Dendritic cell treated with granulocyte-macrophage colony-stimulating factor and Interleukin-4, amounts not matched to agents 40 ng/mL and 50 ng/mL, for 4 days (primary cell): ENCODE measurements around the gene SRSF12.

Experiments used
- H3K27ac Mint-ChIP-seq: one replicate; pipeline ENCODE4 v1.8.0; 2022; ENCODE audit warnings: mild to moderate bottlenecking, mixed read lengths
- H3K27me3 Mint-ChIP-seq: one replicate; pipeline ENCODE4 v1.8.0; 2022; ENCODE audit warnings: mild to moderate bottlenecking, mixed read lengths
- H3K36me3 Mint-ChIP-seq: one replicate; pipeline ENCODE4 v1.8.0; 2022; ENCODE audit warnings: low read depth, mixed read lengths
- H3K4me1 Mint-ChIP-seq: one replicate; pipeline ENCODE4 v1.8.0; 2022; ENCODE audit warnings: low read depth, mixed read lengths
- H3K4me3 Mint-ChIP-seq: one replicate; pipeline ENCODE4 v1.8.0; 2022; ENCODE audit warnings: mild to moderate bottlenecking, moderate library complexity, mixed read lengths
- H3K9me3 Mint-ChIP-seq: one replicate; pipeline ENCODE4 v1.8.0; 2022; ENCODE audit warnings: mixed read lengths
- intact Hi-C: fragments of 100-400 bp; cut with micrococcal nuclease; formaldehyde crosslinking; loops from one replicate; pipeline ENCODE4 v1.15.0; 2022

SRSF12 gene

GRCh38 chr6:89110284-89110683 lies 7.6 kb downstream of the SRSF12 start:
- peaks cover 6% of the 10 kb centered on the region for H3K4me1 Mint-ChIP-seq
- no peaks in the 10 kb centered on the region for H3K27me3 Mint-ChIP-seq
- intact Hi-C loops = no loop called here
- H3K27ac Mint-ChIP-seq = no peak overlapping the region
- H3K9me3 Mint-ChIP-seq = no peaks in the 10 kb centered on the region
- no peak overlapping the region for H3K4me3 Mint-ChIP-seq
- H3K36me3 Mint-ChIP-seq = no peaks in the 10 kb centered on the region

DNA sequence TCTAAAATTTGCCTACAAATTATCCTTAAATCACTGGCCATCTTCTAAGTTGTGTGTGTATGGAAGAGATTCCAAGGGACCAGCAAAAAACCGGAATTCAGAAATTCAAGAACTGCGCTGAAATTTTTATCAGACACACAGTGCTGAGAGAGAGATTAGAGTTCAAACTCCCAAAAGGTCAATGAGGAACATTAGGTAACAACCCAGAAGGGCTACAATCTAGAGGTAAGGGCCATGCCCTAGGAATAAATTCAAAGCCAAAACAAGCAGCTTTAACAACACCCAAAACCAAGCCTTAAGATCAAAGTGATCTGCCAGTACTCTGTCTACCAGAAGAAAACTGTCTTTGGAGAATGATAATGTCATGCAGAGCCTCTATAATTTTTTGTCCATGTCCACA lies 17.8 kb downstream of the SRSF12 start:
- peaks cover 4% of the 10 kb centered on the region for H3K4me1 Mint-ChIP-seq
- no peak overlapping the region for H3K27ac Mint-ChIP-seq
- intact Hi-C loops = no loop called here

DNA sequence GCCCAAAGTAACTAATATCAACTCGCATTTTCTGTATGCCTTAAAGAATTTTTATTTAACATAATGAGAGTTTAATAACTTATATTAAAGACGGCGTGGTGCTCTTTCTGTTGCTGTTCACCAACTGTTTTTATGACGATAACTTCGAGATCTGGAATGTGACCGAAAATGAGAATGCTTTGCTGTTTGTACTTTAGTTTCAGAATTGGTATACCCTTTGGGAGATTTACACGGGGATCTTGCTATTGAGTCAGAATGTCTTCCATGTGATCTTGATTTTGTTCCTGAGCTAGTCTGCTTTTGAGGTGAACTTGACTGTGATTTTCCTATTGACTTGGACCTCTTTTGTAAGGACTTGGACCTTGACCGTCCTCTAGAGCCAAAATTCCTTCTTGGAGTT lies 19.4 kb downstream of the SRSF12 start:
- intact Hi-C loops = no loop called here
- Mint-ChIP-seq H3K27ac (no peak overlapping the region), H3K4me3 (no peak overlapping the region), H3K9me3 (no peaks in the 10 kb centered on the region), H3K4me1 (peaks cover 4% of the 10 kb centered on the region), H3K27me3 (no peaks in the 10 kb centered on the region), H3K36me3 (peaks cover 6% of the 10 kb centered on the region)

More for the DNA sequence above, 17.8 kb downstream of the SRSF12 start:
- Mint-ChIP-seq H3K36me3 (peaks cover 6% of the 10 kb centered on the region), H3K9me3 (no peaks in the 10 kb centered on the region), H3K4me3 (no peak overlapping the region), H3K27me3 (no peaks in the 10 kb centered on the region)

GRCh38 chr6:89087881-89088280 lies 30.0 kb downstream of the SRSF12 start:
- Mint-ChIP-seq H3K4me1 (peaks cover 56% of the 10 kb centered on the region), H3K4me3 (no peak overlapping the region), H3K27ac (peak overlapping the region; percentile 1), H3K27me3 (no peaks in the 10 kb centered on the region), H3K36me3 (peaks cover 40% of the 10 kb centered on the region), H3K9me3 (no peaks in the 10 kb centered on the region)
- intact Hi-C loops = loop anchor here (10.0 kb wide), 1 partner anchor 57 kb away; the partner anchor contains the start of gene PM20D2

DNA sequence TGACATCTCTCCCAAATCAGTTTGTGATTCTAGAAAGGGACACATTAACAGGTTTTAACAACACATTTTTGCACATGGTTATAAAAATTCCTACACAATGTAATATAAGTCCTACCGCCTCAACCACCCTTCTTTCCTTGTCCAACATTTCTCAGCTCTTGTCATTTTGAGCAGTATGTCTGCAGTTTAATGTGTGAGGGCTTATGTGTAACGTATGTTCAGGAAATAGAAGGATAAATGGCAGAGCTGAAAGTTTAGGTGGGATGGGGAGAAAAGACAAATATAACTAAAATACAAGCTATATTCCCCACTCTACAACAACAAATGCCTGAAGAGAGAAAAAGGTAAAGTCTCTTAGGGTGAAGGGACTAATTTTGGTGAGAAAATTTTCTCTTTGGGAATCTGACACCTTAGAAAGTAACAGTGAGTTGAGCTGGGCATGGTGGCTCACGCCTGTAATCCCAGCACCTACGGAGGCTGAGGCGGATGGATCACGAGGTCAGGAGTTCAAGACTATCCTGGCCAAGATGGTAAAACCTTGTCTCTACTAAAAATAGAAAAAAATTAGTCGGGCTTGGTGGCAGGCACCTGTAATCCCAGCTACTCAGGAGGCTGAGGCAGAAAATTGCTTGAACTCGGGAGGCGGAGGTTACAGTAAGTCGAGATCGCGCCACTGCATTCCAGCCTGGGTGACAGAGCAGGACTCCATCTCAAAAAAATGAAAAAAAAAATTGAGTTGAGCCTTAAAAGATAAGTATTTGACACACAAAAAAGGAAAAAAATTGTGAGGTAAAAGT lies 32.3 kb downstream of the SRSF12 start:
- H3K36me3 Mint-ChIP-seq = peaks cover 59% of the 10 kb centered on the region
- H3K9me3 Mint-ChIP-seq = no peaks in the 10 kb centered on the region
- intact Hi-C loops = loop anchor here (10.0 kb wide), 1 partner anchor 59 kb away; the partner anchor contains the start of gene PM20D2
- H3K4me3 Mint-ChIP-seq = no peak overlapping the region
- H3K27ac Mint-ChIP-seq = no peak overlapping the region
- H3K27me3 Mint-ChIP-seq = no peaks in the 10 kb centered on the region
- peaks cover 58% of the 10 kb centered on the region for H3K4me1 Mint-ChIP-seq

- Mint-ChIP-seq H3K27me3 (no peaks in the 10 kb centered on the region), H3K4me1 (peaks cover 56% of the 10 kb centered on the region), H3K9me3 (no peaks in the 10 kb centered on the region), H3K27ac (no peak overlapping the region), H3K36me3 (peaks cover 64% of the 10 kb centered on the region), H3K4me3 (peak overlapping the region; percentile 11)
- intact Hi-C loops = loop anchor here (5.0 to 10.0 kb wide), 2 partner anchors 60 to 267 kb away; partner anchors contain the start of genes PM20D2 and UBE2J1
Measured at GRCh38 chr6:89084954-89085353, 32.9 kb downstream of the SRSF12 start.

GRCh38 chr6:89084542-89084941 lies 33.3 kb downstream of the SRSF12 start:
- H3K27ac Mint-ChIP-seq = no peak overlapping the region
- no peaks in the 10 kb centered on the region for H3K9me3 Mint-ChIP-seq
- H3K36me3 Mint-ChIP-seq = peaks cover 64% of the 10 kb centered on the region
- intact Hi-C loops = loop anchor here (5.0 to 10.0 kb wide), 2 partner anchors 60 to 268 kb away; partner anchors contain the start of genes PM20D2 and UBE2J1
- no peaks in the 10 kb centered on the region for H3K27me3 Mint-ChIP-seq
- H3K4me3 Mint-ChIP-seq = peak overlapping the region; percentile 11
- H3K4me1 Mint-ChIP-seq = peaks cover 56% of the 10 kb centered on the region

- Mint-ChIP-seq H3K4me3 (peak overlapping the region; percentile 98), H3K4me1 (peaks cover 47% of the 10 kb centered on the region), H3K27ac (peak overlapping the region; percentile 95), H3K9me3 (no peaks in the 10 kb centered on the region), H3K36me3 (peaks cover 64% of the 10 kb centered on the region), H3K27me3 (no peaks in the 10 kb centered on the region)
- intact Hi-C loops = loop anchor here (5.0 to 10.0 kb wide), 2 partner anchors 62 to 270 kb away; partner anchors contain the start of genes PM20D2 and UBE2J1
Measured at GRCh38 chr6:89082486-89082891, 35.4 kb downstream of the SRSF12 start.

DNA sequence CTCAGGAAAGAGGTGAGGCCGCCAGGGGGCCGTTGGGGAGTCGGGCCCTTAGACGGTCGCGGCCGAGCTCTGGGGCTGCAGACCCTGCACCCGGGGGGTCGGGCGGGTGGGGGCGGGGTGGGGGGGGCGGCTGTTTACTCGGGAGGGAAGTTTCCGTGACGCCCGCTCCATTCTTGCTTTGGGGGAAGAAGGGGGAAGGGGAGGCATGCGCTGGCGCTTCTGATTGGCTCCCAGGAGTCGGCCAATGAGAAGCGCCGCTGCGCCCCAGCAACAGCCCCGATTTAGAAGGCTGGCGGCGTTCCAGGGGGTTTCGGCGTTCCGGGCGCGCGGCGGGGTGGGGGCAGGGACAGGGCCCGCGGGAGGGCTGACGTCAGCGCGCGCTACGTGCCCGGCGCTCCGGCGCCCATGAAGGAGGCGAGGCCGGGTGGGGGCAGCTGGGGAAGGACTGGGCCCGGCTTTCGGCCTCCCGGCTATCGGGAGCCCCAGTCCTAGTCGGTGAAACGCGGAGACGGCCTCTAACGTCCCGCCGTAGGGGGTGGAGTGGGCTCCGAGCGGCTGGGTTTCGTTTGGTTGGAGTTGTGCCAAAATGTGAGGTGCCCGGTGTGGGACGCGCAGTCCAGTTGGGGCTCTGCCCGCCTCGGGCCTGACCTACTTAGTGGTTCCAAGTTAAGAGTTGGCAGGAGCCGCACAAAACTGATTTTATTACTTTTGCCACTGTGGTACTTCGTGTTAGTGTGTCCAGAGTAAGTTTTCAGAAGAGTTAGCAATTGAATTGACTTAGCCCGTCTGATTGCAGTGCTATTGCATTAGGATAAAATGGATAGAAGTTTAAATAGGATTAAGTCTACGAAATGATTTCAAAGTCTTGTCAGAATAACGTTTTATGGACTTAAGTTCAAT lies 36.2 kb downstream of the SRSF12 start:
- Mint-ChIP-seq H3K9me3 (no peaks in the 10 kb centered on the region), H3K4me3 (peak overlapping the region; percentile 98), H3K4me1 (peaks cover 39% of the 10 kb centered on the region), H3K27me3 (no peaks in the 10 kb centered on the region), H3K36me3 (peaks cover 62% of the 10 kb centered on the region), H3K27ac (peak overlapping the region; percentile 95)
- intact Hi-C loops = loop anchor here (1.0 to 10.0 kb wide), 4 partner anchors 63 to 271 kb away; partner anchors contain the start of genes PM20D2, RNGTT and UBE2J1

GRCh38 chr6:89081129-89081422 lies 36.8 kb downstream of the SRSF12 start:
- Mint-ChIP-seq H3K27me3 (no peaks in the 10 kb centered on the region), H3K27ac (peak overlapping the region; percentile 95), H3K9me3 (no peaks in the 10 kb centered on the region), H3K4me3 (peak overlapping the region; percentile 98), H3K4me1 (peaks cover 40% of the 10 kb centered on the region), H3K36me3 (peaks cover 56% of the 10 kb centered on the region)
- intact Hi-C loops = loop anchor here (1.0 to 10.0 kb wide), 4 partner anchors 64 to 271 kb away; partner anchors contain the start of genes PM20D2, RNGTT and UBE2J1

DNA sequence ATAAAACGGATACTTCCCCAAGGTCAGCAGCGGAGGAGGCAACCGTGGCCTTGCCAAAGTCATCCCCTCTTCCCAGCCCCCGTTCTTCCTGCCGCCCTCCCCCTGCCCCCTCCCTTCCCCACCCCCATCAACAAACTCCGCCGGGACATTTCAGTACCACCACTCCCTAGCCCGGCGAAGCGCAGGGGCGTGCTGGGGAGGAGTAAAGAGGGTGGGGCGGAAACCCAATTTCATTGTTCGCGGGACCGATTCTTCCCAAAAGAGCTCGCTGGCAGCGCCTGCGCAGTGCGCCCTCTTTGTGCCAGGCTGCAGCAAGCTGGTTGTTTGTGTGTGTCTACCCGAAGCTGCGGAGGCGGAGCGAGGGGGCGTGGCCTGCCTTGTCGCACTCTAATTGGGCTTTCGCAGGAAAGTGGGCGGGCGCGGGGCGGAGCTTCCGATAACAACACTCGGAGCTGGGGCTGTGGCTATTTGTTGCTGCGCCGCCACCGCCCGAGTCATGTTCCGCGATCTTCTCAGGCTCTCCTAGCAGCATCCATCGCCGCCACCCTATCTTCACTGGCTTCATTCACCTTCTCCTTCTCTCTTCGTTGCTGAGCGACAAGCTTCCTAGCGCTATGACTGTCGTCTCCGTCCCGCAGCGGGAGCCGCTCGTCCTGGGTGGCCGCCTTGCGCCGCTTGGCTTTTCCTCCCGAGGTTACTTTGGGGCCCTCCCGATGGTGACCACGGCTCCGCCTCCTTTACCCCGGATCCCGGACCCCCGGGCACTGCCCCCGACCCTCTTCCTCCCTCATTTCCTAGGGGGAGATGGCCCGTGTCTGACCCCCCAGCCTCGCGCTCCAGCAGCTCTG lies 37.4 kb downstream of the SRSF12 start, which contains the start of gene PNRC1:
Gene PNRC1 (plus strand): TSS at position 471 of the 848 bp plus-strand sequence. CDS start 144 bp downstream, at position 615.
- peak within 1 kb of the TSS; percentile 95 for H3K27ac Mint-ChIP-seq
- intact Hi-C loops = loop anchor here (1.0 to 10.0 kb wide), 5 partner anchors 47 to 272 kb away; partner anchors contain the start of genes PM20D2, RNGTT and UBE2J1
- peaks cover 50% of the 10 kb centered on the region for H3K36me3 Mint-ChIP-seq
- no peaks in the 10 kb centered on the region for H3K27me3 Mint-ChIP-seq
- peak within 1 kb of the TSS; percentile 98 for H3K4me3 Mint-ChIP-seq
- H3K4me1 Mint-ChIP-seq = peaks cover 34% of the 10 kb centered on the region
- H3K9me3 Mint-ChIP-seq = no peaks in the 10 kb centered on the region

DNA sequence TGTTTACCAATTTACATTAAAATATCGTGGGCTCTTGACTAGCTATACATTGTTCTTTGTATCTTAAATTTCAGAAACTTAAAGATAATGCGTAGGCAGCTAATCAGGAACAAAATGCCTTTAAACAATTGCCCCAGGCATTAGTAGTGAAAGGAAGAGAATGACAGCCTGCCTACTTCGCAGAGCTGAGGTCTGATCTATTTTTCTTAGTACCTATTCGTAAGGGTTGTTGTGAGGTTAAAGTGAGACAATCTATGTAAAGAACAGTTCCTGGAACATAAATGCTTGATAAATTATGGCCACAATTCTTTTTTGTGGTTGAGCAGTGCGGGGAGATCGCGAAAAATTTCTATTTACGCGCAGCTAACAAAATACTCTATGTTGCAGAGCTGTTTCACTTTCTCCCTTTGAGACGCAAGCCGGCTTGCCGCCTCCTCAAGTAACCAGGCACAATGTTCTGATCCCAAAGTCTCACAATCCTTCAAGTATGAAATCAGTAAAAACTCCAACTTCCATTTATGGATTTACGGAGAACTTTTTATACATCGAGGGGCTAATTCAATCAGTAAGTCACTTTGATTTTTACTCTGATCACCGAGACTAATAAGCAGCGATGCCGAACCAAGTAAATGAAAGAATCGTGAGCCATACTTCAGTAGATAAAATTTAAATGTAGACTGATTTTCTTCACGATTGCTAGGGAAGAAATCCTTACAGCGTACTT lies 38.2 kb downstream of the SRSF12 start:
- peaks cover 26% of the 10 kb centered on the region for H3K4me1 Mint-ChIP-seq
- no peaks in the 10 kb centered on the region for H3K9me3 Mint-ChIP-seq
- intact Hi-C loops = loop anchor here (1.0 to 10.0 kb wide), 4 partner anchors 46 to 273 kb away; partner anchors contain the start of genes PM20D2 and UBE2J1
- no peaks in the 10 kb centered on the region for H3K27me3 Mint-ChIP-seq
- peak overlapping the region; percentile 95 for H3K27ac Mint-ChIP-seq
- H3K36me3 Mint-ChIP-seq = peaks cover 42% of the 10 kb centered on the region
- peak overlapping the region; percentile 98 for H3K4me3 Mint-ChIP-seq
